ENCODE data around the gene DGKB.

DNA sequence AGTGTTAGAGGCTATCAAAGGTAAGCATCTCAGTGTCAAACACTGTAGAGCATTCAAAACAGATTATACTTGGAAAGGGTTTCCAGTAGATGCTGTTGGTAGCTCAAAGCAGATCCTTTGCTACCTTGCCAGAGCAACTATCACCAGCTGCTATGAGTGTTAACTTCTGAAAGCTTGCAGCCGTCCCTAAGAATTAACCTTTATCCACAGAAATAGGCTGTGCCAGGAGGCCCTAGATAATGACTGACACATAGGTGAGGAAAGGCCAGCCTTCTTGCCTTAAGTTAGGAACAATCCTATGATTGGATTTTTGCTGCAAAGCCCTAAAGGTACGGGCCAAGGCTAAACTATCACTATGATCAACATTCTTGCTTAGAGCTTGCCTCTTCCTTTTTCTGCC, 263.2 kb downstream of the DGKB start:
- TF ChIP-seq CTCF (conservative IDR thresholded peaks at IDR 0.05) (no peak), EZH2 (IDR thresholded peaks at IDR 0.05; ENCODE audit: low read depth) (no peak)

Data from PC-9 (cell line).